Measurements from ENCODE around the gene IL12A.

IL12A gene

GRCh38 chr3:159991591-159991990 lies 3.0 kb downstream of the IL12A start:
- DNase-seq = no peak

- DNase-seq = no peak
Measured at GRCh38 chr3:159992589-159992988, 4.0 kb downstream of the IL12A start.

- DNase-seq = no peak
Measured at GRCh38 chr3:159994182-159994581, 5.5 kb downstream of the IL12A start.

DNA sequence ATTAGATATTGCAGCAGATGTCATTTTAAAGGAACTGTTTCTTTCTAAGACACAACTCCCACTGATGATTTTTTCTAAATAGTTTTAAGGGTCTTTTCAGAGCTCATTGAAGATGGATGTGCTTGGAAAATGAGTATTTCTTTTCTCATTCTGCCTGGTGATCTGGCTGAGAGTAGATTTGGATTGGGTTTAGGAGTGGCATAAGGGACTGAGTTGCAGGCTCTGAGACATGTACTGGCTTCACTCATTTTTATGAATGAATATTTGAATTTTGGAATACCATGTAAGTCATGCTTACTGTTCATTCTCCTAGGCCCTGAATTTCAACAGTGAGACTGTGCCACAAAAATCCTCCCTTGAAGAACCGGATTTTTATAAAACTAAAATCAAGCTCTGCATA lies 6.5 kb downstream of the IL12A start:
- no peak for DNase-seq

DNA sequence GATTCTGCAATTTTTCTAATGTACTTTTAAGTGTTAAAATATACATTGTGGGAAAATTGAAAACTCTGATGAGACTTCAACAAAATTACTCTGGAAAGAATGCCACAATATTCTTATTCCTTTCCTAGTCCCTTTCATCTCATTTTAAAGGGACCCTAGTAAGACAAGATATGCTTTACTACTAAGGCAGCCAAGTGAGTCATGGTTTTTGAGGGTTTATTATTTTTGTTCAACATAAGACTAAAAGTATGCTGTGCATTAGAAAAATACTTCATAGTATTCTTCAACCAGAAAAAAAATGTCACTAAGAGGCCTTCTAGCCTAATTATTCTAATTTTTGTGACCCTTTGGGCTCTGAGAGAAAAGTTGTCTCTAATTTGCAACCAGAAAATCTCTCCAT lies 7.4 kb downstream of the IL12A start:
- no peak for DNase-seq

DNA sequence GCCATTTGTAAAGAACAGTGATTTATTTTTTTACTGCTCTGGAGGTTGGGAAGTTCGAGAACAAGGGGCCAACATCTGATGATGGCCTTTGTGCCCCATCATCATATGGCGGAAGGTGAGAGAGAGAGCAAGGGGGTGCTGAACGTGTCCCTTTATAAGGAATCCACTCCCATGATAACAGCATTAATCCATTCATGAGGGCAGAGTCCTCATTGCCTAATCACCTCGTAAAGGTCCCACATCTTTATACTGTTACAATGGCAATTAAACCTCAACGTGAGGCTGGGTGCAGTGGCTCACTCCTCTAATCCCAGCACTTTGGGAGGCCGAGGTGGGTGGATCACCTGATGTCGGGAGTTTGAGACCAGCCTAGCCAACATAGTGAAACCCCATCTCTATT lies 8.3 kb downstream of the IL12A start:
- DNase-seq = no peak

DNA sequence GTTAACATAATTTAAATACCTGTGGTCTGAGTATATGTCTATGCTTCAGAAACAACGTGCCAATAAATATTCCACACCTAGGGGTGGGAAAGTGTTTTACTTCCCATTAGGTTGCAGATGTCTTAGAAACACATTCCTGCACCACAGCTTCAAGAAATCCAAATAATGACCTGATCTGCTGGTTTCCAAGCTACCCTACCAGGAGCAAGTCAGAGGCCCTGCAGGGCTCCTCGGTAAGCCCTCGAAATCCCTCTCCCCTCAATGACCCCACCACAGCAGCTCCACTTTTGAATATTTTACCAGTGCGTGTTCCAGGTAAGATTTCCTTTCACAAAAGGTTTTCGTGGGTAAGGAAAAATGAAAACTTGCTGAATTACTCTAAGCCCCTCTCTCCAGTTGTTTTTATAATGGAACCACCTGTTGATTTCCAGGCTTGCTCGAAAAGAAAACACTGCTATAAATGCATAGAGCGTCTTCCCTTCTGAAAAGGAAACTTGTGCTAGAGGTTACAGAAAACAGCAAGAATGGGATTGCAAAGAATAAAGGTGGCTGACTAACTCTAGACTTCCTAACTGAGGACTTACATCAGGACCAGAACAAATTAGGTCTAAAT lies 12.6 kb downstream of the IL12A start:
- no peak for DNase-seq

DNA sequence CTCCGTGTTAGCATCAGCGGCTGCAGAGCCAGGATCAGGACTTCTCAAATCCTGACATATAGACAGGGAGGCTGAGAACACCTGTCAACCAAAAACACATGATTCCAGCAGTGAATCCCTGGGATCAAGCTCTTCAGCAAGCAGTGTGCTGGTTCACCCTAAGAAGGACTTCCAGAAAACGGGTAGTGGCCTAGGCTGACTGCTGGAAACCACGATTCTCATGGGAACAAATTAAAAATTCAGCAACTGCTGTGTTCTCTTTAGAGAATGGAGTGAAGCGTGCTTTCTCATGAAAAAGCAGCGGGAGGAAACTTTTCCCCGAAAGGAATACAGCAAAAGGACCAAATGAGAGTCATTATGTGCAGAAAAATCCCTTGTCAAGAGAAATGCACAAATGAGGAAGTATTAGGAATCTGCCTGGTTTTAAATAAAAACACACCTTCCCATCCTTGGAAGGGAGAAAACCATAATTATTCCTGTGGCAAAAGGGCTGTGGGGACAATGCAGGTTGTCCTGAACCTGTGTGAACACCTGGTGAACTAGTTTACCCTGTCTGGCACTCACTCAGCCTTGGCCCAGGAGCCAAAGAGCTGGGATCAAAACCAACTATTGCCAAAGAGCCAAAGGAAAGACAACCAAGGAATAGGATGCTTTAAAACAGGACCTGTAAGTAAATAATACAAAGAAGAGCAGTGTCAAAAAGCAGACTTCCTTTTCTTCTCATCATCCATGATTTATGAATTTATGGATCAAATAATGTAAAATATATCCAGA lies 13.4 kb downstream of the IL12A start:
- DNase-seq = no peak

- peak; percentile 41 to 62 for DNase-seq
Measured at GRCh38 chr3:160003520-160004128, 15.0 kb downstream of the IL12A start.

DNA sequence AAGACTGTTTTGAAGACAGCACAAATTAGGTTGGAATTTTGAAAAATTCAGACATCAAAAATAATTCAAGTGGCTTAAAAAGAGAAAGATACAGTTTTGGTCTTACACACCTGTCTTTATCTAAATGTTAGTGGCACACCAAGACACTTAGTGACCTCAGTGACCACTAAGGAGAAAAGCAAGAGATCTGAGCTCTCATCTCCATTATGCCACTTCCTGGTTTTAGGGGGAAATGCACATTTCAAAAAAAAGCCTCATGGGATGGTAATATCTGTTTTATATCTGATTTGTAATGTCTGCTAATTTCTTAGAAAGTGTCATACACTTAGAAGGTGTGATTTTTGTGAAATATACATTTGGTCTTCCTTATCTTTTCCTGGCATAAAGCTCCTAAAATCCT lies 16.4 kb downstream of the IL12A start:
- DNase-seq = peak in 1 of 2 experiments; percentile 2

DNA sequence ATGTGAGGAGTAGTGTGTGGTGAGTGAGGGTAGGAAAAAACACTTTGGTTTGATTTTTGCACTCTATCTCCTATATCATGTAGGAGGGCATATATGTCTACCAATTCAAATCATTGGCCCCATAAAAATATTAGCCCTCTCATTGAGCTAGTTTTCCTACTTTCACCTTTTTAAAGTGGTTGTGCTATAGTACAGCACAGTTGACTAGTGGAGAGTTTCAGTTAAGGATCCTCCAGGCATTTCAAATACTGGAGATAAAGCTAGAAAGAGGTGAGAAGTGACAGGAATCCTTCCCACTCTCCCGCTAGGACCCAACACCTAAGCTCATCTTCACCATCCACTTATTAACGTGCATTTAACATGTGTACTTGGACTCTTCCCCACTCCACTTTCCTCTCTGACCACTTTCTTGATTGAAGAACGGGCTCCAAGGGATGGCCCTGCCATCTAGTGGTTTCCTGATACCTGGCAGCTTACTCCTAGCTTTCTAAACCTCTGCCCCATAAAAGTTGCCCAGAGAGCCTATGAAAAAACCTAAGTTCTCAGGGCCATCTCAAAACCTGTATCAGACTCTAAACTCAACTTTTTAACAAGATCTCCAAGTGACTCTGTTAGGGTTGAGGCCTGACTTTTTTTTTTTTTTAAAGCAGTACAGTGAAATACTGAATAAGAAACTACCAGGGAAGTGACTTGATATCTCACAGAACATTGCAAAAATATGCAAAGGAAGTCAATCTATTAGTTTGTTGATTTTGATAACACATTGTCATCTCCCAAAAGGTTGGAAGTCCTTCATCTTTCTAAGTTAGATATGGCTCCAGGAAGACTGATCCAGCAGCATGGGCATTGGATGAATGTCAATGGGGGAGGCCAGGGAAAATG lies 17.9 kb downstream of the IL12A start:
- DNase-seq = peak; percentile 62 to 84

DNA sequence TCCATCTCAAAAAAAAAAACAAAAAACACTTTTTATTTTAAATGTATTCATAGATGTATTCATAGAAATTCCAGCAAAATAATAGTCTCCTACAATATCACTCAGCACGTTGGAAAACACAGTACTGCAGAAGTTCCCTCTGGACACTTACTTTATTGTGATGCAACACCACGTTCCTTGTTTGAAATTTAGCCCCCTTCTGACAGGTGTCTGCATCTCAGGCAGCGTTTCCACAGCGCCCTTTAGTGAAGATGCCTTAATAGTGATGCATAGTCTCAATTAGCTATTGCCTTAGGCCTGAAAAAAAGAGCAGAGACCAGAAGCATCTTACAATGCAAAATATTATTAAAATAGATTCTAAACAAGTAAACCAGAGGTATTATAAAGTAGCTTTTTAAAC lies 20.3 kb downstream of the IL12A start:
- DNase-seq = no peak

- DNase-seq = no peak
Measured at GRCh38 chr3:160009525-160009924, 20.9 kb downstream of the IL12A start.

- DNase-seq = no peak
Measured at GRCh38 chr3:160010578-160010977, 21.9 kb downstream of the IL12A start.

GRCh38 chr3:160012108-160012507 lies 23.5 kb downstream of the IL12A start:
- no peak for DNase-seq

- no peak for DNase-seq
Measured at GRCh38 chr3:160016972-160017371, 28.3 kb downstream of the IL12A start.

DNA sequence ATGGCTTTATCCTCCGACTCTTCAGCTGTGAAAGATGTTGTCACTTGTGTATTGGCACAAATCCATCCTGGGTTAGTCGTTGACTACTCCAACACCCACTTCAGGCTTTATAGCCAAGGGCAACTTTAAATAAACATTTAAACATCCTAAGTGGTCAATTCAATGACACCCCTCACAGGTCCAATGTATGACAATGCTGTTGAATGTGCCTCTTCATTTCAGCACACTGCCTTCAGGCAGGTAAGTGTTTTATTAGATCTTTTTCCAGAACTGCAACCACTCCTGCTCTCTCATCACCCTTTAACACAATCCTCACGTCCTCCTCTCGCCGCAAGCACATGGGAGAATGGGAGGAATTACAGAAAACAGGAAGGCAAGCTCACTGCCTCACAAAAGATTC lies 30.3 kb downstream of the IL12A start:
- DNase-seq = no peak

GRCh38 chr3:160020057-160020711 lies 31.5 kb downstream of the IL12A start:
- DNase-seq = no peak

GRCh38 chr3:160022068-160022467 lies 33.4 kb downstream of the IL12A start:
- DNase-seq = no peak

DNA sequence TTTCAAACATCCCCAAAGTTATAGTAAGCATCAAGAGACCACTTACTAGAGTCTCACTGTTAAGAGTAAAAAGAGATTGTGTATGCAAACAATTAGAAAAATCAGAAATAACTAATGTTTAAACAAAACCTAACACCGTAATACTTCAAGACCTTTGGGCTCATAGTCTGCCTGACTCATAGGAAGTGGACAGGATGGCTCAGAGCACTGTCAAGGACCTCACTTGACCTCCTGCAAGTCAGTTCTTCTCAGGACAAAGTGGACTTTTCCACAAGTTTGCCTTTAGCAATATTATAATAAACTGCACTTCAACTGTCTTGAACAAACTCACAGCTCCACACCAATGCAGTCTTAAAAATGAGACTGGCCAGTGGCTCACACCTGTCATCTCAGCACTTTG lies 34.8 kb downstream of the IL12A start:
- no peak for DNase-seq

DNA sequence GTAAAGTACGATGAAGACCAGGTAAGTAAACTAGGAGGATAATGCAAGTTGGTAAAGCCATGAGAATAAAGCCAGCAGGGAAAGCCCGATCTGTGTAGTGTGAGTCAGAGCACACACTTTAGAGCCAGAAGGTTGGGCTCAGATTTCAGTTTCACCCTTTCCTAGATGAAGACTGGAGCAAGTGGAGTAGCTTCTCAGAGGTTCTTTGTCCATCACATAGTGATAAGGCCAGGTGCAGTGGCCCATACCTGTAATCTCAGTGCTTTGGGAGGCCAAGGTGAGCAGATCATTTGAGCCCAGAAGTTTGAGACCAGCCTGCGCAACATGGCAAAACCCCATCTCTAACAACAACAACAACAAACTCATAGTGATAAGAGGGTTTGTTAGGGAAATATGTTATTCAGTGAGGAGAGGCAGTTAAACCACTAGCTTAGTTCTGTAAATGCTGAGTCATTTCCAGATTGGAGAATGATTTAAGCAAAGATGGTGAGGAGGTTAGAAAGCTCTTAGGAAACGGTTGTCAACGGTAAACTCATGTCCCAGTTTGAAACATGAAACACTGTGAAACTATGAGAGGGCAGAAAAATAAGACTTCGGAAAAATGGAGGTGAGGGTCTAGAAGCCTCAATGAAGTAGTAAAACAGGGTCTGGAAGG lies 39.0 kb downstream of the IL12A start:
- DNase-seq = peak; percentile 5 to 7

GRCh38 chr3:160035757-160036156 lies 47.1 kb downstream of the IL12A start:
- DNase-seq = no peak
